Urinary bladder (tissue), 4 donors: ENCODE data around the gene TMEM86B. TPM values are rescaled to one million over a fixed set of nuclear protein-coding genes. Genes with fewer than 3 reads are reported as not detected.

Experiments
- DNase-seq: peaks from one replicate; pipeline ENCODE4 v3.0.0-alpha.2; 2015; ENCODE audit errors: extremely low spot score
- H3K27ac ChIP-seq: one replicate; pipeline ENCODE4 v1.5.1; 2013; ENCODE audit warnings: low read depth, mild to moderate bottlenecking, moderate library complexity
- H3K36me3 ChIP-seq: one replicate; pipeline ENCODE4 v1.6.1; 2013; ENCODE audit warnings: mild to moderate bottlenecking, moderate library complexity; ENCODE audit not compliant: insufficient read depth
- H3K4me1 ChIP-seq: one replicate; pipeline ENCODE4 v1.6.1; 2013; ENCODE audit warnings: mild to moderate bottlenecking, moderate library complexity; ENCODE audit not compliant: insufficient read depth
- H3K4me3 ChIP-seq: one replicate; pipeline ENCODE4 v1.5.1; 2013; ENCODE audit warnings: low read depth, low read length
- WGBS: extraction: QIAGEN DNeasy Blood & Tissue Kit; methylation state at CpG from one replicate; pipeline ENCODE4 v1.1.7; 2013; 5-methylcytosine and 5-hydroxymethylcytosine counted together
- polyA plus RNA-seq: library from polyadenylated mRNA; stranded (reverse); fragments of 200-250 nt; gene quantifications from one replicate; pipeline ENCODE4 v1.2.3, GENCODE V29; 2013
- total RNA-seq: library from RNA; depleted of rRNA; stranded (reverse); fragments of >200 nt; gene quantifications from one replicate; pipeline ENCODE4 v1.2.3, GENCODE V29; 2014
- donor health status: healthy with polysubstance abuse.
- donor health status: healthy.

The TMEM86B gene
- total and polyA plus RNA-seq, 2 donors = 0.79 to 4.5 TPM

- no peak overlapping the region for H3K4me3 ChIP-seq
- H3K4me1 ChIP-seq = no peaks in the 10 kb centered on the region
- 76% methylated on average over 5 of the region's 5 CpGs for WGBS
- H3K27ac ChIP-seq = no peak overlapping the region
- no peaks in the 10 kb centered on the region for H3K36me3 ChIP-seq
- no peak for DNase-seq
Measured at GRCh38 chr19:55264531-55264930, 36.0 kb upstream of the TMEM86B start.

- Histone ChIP-seq H3K4me1 (peaks cover under 1% of the 10 kb centered on the region), H3K4me3 (no peak overlapping the region), H3K36me3 (no peaks in the 10 kb centered on the region), H3K27ac (no peak overlapping the region)
- 96% methylated on average over 9 of the region's 9 CpGs for WGBS
- no peak for DNase-seq
Measured at GRCh38 chr19:55262359-55262758, 33.8 kb upstream of the TMEM86B start.

GRCh38 chr19:55261671-55262126 is 33.1 kb upstream of the TMEM86B start:
- Histone ChIP-seq H3K36me3 (no peaks in the 10 kb centered on the region), H3K4me1 (peaks cover 4% of the 10 kb centered on the region), H3K27ac (no peak overlapping the region), H3K4me3 (no peak overlapping the region)
- no peak for DNase-seq
- 90% methylated on average over 13 of the region's 13 CpGs for WGBS

DNA sequence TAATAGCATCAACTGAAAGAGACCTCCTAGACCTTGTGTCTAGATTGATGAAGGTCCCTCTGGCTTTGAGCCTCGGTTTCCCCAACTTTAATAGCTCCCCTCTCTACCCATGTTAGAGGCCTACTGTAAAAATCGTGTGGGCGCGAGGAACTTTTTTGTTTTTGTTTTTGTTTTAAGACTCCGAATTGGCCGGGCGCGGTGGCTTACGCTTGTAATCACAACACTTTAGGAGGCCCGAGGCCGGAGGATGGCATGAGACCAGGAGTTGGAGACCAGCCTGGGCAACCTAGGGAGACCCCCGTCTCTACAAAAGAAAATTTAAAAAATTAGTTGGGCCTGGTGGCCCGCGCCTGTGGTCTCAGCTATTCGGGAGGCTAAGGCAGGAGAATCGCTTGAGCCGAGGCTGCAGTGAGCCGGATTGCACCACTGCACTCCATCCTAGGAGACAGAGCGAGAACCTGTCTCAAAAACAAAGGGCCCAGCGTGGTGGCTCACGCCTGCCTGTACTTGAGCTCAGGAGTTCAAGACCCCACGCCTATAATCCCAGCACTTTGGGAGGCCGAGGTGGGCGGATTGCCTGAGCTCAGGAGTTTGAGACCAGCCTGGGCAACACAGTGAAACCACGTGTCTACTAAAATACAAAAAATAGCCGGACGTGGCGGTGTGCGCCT is 31.1 kb upstream of the TMEM86B start:
- peak overlapping the region; percentile 88 for H3K27ac ChIP-seq
- H3K36me3 ChIP-seq = no peaks in the 10 kb centered on the region
- peak overlapping the region; percentile 27 for H3K4me3 ChIP-seq
- WGBS = 38% methylated on average over 29 of the region's 29 CpGs
- DNase-seq = no peak
- peaks cover 4% of the 10 kb centered on the region for H3K4me1 ChIP-seq

DNA sequence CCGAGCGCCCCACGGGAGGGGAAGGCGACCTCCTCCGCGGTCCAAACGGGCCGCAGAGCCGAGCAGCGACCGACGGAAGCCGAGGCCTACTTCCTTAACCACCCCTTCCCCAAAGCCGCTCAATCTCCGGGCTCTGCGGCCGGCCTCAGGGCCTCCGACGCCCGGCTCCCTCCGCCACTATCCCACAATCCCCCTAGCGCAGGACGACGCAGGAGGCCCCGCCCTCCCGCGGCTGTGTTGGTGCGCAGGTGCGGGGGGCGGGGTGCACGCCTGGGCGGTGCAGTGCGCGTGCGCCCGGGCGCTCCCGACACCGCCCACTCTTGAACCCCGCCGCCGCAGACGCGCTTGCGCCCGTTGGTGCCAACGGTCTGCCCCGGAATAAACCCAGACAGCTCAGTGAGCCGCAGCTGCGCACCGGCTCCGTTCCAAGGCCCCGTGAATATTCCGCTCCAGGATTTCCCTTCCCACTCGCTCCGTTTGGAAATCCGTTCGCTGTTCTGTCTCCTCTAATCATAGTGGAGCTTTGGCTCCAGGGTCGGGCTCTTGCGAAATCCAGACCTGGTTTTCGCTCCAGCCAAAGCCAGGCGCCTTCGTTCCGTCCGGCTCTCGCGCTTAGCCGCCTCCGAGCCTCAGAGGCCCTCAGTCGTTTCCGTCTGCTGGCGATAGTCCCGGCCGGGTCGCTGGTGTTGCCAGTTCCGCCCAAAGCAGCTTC is 30.4 kb upstream of the TMEM86B start, which contains the start of gene PPP6R1:
PPP6R1 (minus strand) TSS at position 190 of the 712 bp plus-strand sequence. CDS start 11,914 bp downstream, outside the sequence.
- Histone ChIP-seq H3K36me3 (no peaks in the 10 kb centered on the region), H3K4me1 (peaks cover 4% of the 10 kb centered on the region), H3K4me3 (peak within 1 kb of the TSS; percentile 97), H3K27ac (peak within 1 kb of the TSS; percentile 88)
- peak; percentile 99 for DNase-seq
- WGBS = under 1% methylated on average over 76 of the region's 76 CpGs

- Histone ChIP-seq H3K27ac (peak overlapping the region; percentile 73), H3K4me1 (peaks cover 4% of the 10 kb centered on the region), H3K4me3 (peak overlapping the region; percentile 97), H3K36me3 (no peaks in the 10 kb centered on the region)
- under 1% methylated on average over 53 of the region's 53 CpGs for WGBS
- DNase-seq = no peak
Measured at GRCh38 chr19:55258476-55258827, 29.9 kb upstream of the TMEM86B start.

DNA sequence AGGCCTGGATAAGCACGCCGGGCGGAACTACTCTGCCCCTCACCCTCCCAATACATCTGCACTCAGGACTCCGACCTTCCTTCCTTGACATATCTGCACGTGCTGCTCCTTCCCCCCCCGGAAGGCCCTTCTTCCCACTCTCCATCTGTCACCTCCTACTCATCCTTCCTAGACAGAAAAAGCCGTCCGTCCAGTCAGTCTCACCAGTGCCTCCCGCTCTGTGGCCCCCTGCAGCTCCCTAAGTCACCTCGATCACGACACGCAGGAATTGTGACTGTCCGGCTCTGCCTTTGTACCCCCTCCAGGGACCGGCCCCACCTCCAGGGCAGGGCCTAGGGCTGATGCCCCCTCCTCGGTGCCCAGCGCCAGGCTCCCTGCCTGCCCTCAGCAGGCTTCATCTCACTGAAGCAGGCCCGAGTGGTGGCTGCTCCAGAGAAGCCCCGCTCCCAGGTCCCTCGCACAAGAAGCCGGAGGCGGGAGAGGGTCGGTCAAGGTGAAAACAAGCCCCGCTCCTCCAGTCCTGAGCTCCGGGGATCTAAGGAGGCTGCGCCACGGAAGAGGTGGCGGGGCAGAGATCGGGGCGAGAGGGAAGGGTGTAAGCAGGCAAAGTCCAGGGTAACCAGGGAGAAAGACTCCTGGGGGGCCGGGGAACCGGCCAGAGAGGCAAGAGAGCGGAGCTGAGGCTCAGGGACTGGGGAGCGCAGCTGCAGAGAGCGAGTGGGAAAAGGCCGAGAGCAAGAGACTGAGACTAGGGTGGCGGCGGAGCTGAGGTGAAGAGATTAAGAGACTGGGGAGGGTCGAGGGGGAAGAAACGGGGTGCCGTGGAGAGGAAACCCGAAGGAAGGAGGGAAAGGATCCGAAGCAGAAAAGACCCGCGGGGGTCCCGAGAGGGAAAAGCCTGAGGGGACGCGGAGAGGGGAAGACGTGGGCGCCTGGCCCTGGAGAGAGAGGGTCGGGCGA is 29.2 kb upstream of the TMEM86B start:
- Histone ChIP-seq H3K4me1 (peaks cover 4% of the 10 kb centered on the region), H3K27ac (no peak overlapping the region), H3K4me3 (peak overlapping the region; percentile 97), H3K36me3 (no peaks in the 10 kb centered on the region)
- no peak for DNase-seq
- WGBS = 3% methylated on average over 51 of the region's 51 CpGs

DNA sequence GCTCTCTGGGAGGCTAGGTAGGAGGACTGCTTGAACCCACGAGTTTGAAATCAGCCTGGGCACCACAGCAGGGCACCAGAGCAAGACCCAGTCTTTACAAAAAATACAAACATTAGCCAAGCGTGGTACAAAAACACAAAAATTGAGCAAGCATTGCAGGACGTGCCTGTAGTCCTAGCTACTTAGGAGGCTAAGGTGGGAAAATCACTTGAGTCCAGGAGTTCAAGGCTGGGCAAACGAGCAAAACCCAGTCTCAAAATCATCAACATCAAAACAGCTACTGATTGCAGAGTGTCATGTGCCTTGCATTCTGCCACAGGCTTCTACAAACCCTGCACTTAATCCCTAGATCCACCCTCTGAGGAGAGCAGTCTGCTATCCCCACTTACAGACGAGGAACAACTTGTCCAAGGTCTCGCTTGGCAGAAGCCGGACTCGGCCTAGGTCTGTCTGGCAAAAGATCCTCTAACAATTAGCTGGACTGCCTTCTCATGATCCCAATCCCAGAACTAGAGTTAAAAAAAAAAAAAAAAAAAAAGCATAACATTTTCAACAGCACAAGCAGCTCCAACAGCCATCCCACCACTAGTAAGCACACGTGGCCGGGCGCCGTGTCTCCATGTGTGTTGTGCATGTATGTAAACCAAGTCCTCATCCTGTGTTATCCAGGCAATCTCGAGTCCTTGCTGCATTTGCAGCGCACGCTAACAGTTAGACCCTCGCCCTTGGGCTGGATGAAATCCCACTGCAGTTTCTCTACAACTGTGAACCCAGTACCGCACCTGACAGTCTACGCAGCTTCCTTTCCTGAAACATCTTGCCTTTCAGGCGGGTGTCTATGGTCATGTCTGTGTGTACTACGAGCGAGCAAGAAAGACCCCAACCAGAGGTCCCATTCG is 28.2 kb upstream of the TMEM86B start:
- Histone ChIP-seq H3K4me3 (peak overlapping the region; percentile 97), H3K36me3 (no peaks in the 10 kb centered on the region), H3K27ac (no peak overlapping the region), H3K4me1 (peaks cover 4% of the 10 kb centered on the region)
- 51% methylated on average over 22 of the region's 22 CpGs for WGBS
- no peak for DNase-seq

GRCh38 chr19:55255618-55256423 is 27.3 kb upstream of the TMEM86B start:
- WGBS = 63% methylated on average over 17 of the region's 17 CpGs
- H3K36me3 ChIP-seq = no peaks in the 10 kb centered on the region
- H3K4me1 ChIP-seq = peaks cover 4% of the 10 kb centered on the region
- DNase-seq = no peak
- no peak overlapping the region for H3K27ac ChIP-seq
- H3K4me3 ChIP-seq = no peak overlapping the region

DNA sequence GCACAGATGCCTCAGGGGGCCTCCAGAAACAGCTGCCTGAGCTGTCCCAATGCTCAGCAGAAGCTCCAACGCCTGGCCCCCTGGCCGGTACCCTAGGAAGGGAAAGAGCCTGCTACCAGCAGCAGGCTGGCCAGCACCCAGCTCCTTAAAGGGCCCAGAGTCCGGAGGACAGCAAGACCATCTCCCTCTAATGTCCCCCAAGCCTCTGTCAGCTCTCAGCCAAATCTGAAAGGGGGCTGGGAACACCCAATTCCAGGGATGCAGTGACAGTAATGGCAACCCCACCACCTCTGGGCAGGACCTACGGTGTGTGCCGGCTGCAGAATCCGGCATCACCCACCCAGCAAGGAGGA is 26.0 kb upstream of the TMEM86B start:
- Histone ChIP-seq H3K36me3 (no peaks in the 10 kb centered on the region), H3K4me1 (peaks cover 6% of the 10 kb centered on the region), H3K27ac (peak overlapping the region; percentile 28), H3K4me3 (peak overlapping the region; percentile 6)
- WGBS = 59% methylated on average over 6 of the region's 6 CpGs
- DNase-seq = no peak

- peak overlapping the region; percentile 28 for H3K27ac ChIP-seq
- peaks cover 6% of the 10 kb centered on the region for H3K4me1 ChIP-seq
Measured at GRCh38 chr19:55253842-55254624, 25.5 kb upstream of the TMEM86B start.

More at GRCh38 chr19:55253842-55254624, 25.5 kb upstream of the TMEM86B start:
- WGBS = 71% methylated on average over 23 of the region's 23 CpGs
- Histone ChIP-seq H3K36me3 (no peaks in the 10 kb centered on the region), H3K4me3 (peak overlapping the region; percentile 6)
- no peak for DNase-seq
